GM19023 (cell line): Measurements from ENCODE around the gene AGL.
"Not testable (repeated sequence)": the region's sequence is repeated elsewhere in the genome, so short reads cannot be mapped to it uniquely, and the experiment has no call there.

ENCODE experiments used
- ATAC-seq: cut with Tn5 transposase; IDR thresholded peaks from one replicate; pipeline ENCODE4 v1.9.1; 2021; ENCODE audit warnings: mild to moderate bottlenecking, moderate library complexity; ENCODE audit not compliant: unreplicated experiment

The AGL gene

GRCh38 chr1:99849744-99850458 lies at the start of gene AGL:
Gene AGL, plus strand, starts transcription at chr1:99850361. Its CDS starts 682 bp downstream, at chr1:99851043.
- peak; percentile 99 for ATAC-seq

- no peak for ATAC-seq
Measured at GRCh38 chr1:99801584-99801983, 48.6 kb upstream of the AGL start.

GRCh38 chr1:99806882-99807281 lies 43.3 kb upstream of the AGL start:
- no peak for ATAC-seq

GRCh38 chr1:99808391-99809115 lies 41.6 kb upstream of the AGL start:
- ATAC-seq = peak; percentile 84

GRCh38 chr1:99811075-99811474 lies 39.1 kb upstream of the AGL start:
- ATAC-seq = no peak

GRCh38 chr1:99811747-99812146 lies 38.4 kb upstream of the AGL start:
- no peak for ATAC-seq

GRCh38 chr1:99814373-99814900 lies 35.7 kb upstream of the AGL start:
- no peak for ATAC-seq

- ATAC-seq = no peak
Measured at GRCh38 chr1:99816656-99817055, 33.5 kb upstream of the AGL start.

- ATAC-seq = no peak
Measured at GRCh38 chr1:99818063-99818699, 32.0 kb upstream of the AGL start.

GRCh38 chr1:99820546-99820945 lies 29.6 kb upstream of the AGL start:
- peak; percentile 78 for ATAC-seq

GRCh38 chr1:99825098-99825497 lies 25.1 kb upstream of the AGL start:
- ATAC-seq = no peak

GRCh38 chr1:99825702-99826101 lies 24.5 kb upstream of the AGL start:
- ATAC-seq = no peak

GRCh38 chr1:99827970-99828369 lies 22.2 kb upstream of the AGL start:
- no peak for ATAC-seq

GRCh38 chr1:99829269-99829668 lies 20.9 kb upstream of the AGL start:
- ATAC-seq = no peak

GRCh38 chr1:99833911-99834310 lies 16.2 kb upstream of the AGL start:
- ATAC-seq = not testable (repeated sequence)

- not testable (repeated sequence) for ATAC-seq
Measured at GRCh38 chr1:99836171-99837103, 13.7 kb upstream of the AGL start.

GRCh38 chr1:99840353-99840752 lies 9.8 kb upstream of the AGL start:
- not testable (repeated sequence) for ATAC-seq

GRCh38 chr1:99843760-99844159 lies 6.4 kb upstream of the AGL start:
- ATAC-seq = no peak

GRCh38 chr1:99845201-99845600 lies 5.0 kb upstream of the AGL start:
- not testable (repeated sequence) for ATAC-seq

GRCh38 chr1:99849413-99849743 lies 783 bp upstream of the AGL start:
- peak; percentile 7 for ATAC-seq
